Kidney capillary endothelial cell (primary cell): ENCODE results near the gene SEMA6D.
"Not testable (repeated sequence)": the region's sequence is repeated elsewhere in the genome, so short reads cannot be mapped to it uniquely, and the experiment has no call there.

Experiments
- DNase-seq: peaks from one replicate; pipeline ENCODE4 v3.0.0-alpha.2; 2018; ENCODE audit warnings: low spot score

SEMA6D gene

DNA sequence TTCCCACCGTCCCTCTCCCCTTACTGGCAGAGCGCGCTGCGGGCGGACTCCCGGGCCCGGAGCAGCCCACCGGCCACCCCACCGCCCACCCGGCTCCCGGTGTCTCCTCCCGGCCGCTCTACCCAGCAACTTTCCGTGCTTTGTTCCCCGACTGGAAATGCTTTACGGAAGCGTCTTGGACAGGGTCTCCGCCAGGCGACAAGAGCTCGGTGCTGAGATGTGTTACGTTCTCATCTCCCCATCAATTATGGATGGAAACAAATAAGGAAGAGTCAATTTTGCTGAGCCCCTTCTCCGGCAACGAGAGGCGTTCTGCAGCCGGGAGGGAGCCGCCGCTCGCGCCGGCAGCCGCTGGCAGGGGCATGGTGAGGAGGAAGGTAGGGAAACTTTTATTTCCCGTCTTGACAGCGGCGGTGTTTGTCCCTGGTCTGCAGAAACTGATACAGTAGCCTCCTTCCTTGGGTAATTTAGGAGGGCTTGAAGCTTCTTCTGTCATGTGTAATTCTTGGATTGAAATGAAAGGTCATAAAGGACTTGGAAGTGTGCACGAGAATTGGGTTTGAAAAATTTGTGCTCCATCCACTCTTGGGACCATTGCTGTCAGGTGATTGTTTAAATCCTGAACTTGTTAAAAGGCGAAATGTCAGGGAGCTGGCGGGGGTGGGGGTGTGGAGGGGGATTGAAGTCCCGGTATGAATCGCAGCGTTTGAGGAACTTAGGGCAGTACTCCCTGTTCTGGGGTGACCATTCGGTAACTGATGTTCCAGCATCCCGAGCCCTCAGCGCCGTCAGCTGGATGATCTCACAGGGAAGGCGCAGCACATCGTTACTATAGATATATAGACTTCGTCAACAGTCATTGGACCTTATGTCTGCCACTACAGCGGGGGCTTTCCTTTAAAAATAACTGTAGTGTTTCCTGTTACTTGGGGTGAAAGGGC, 1.5 kb downstream of the SEMA6D start:
- peak; percentile 25 for DNase-seq

DNA sequence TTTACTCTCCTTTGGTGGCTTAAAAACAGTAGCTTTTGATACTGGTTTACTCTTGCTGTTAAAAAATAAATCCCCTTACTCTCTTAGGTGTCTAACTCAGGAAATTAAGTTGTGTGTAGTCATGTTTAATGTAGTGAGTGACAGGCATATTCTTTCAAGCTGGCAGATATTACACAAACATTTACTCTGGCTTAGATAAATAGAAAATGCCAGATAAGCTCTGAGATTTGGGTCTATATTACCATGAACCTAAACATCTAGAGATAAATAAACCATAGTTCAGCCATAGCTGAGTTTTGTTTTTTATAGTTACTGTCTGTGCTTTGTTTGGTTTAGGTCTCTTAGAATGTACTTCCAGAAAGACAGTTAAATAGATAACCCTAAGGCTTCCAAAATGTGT, 2.4 kb downstream of the SEMA6D start:
- DNase-seq: no peak

GRCh38 chr15:47720555-47720954, 3.2 kb downstream of the SEMA6D start:
- DNase-seq: no peak

DNA sequence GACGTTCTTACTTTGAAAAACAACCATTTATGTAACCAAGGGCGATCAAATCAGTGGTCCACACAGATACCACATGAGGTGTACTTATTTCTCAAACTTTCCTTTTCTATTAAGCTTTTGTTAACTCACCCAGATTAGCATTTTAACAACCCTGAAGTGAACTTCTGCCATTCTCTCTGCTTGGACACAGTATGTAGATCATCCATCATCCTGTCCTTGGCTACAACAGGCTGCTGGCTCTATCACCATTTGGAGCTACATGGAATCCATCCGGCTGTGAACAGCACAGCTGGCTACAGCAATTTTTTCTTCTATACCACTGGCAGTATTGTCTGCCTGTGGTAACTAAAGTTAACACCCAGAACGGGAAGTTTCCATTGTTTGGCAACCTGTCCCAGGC, 4.4 kb downstream of the SEMA6D start:
- DNase-seq: no peak

DNA sequence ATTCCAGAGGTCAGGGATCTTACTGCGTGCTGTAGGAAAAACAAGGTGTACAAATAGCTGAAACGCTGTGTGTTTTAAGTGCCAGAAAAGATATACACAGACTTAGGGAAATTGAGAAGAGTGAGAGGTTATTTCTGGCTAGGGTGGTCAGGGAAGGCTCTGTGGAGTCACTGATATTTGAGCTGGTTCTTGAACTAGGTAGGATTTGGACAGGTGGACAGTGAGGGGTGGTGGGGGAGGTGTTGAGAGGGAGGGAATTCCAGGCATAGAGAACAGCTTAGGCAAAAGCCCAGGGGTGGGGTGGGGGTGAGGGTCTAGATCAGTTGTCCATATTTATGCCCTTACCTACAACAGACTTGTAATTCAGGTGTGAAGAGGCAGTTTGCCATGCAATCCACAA, 7.0 kb downstream of the SEMA6D start:
- no peak for DNase-seq

GRCh38 chr15:47725051-47725450, 7.7 kb downstream of the SEMA6D start:
- no peak for DNase-seq

DNA sequence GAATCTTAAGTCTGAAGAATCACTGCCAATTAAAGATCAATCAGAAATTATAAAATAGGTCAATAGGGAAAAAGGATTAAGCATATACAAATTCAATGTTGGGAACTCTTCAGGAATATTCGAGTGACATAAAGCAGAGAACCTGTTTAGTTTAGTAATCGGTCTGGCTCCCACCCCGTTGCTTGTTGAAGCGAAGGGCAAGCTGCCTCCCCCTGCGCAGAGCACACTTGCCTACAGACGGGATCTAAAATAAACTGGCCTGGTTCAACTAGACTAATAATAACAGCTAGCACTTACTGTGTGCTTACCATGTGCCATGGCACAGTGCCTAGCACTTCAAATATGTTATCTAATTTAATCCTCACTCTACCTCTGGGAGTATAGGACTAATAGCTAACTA, 8.6 kb downstream of the SEMA6D start:
- no peak for DNase-seq

- DNase-seq: peak; percentile 38
Observed at GRCh38 chr15:47726399-47726823, 9.1 kb downstream of the SEMA6D start.

- no peak for DNase-seq
Observed at GRCh38 chr15:47727137-47727536, 9.8 kb downstream of the SEMA6D start.

- DNase-seq: no peak
Observed at GRCh38 chr15:47727676-47728075, 10.4 kb downstream of the SEMA6D start.

DNA sequence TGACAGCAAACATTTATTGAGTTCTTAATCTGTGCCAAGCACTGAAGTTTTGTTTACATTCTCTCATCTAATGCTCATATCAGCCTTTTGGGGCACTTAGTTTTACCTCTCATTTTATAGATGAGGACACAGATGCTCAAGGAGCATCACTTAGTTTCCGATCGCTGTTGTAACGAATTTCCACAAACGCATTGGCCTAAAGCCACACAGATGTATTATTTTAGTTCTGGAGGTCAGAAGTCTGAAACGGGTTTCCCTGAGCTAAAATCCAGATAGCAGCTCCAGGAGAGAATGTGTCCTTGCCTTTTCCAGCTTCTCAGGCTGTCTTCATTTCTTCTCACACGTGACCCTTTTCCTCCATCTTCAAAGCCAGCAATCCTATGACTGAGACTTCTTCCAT, 11.1 kb downstream of the SEMA6D start:
- no peak for DNase-seq

- DNase-seq: no peak
Observed at GRCh38 chr15:47728886-47729285, 11.6 kb downstream of the SEMA6D start.

- DNase-seq: no peak
Observed at GRCh38 chr15:47731230-47731629, 13.9 kb downstream of the SEMA6D start.

- no peak for DNase-seq
Observed at GRCh38 chr15:47732248-47732647, 14.9 kb downstream of the SEMA6D start.

DNA sequence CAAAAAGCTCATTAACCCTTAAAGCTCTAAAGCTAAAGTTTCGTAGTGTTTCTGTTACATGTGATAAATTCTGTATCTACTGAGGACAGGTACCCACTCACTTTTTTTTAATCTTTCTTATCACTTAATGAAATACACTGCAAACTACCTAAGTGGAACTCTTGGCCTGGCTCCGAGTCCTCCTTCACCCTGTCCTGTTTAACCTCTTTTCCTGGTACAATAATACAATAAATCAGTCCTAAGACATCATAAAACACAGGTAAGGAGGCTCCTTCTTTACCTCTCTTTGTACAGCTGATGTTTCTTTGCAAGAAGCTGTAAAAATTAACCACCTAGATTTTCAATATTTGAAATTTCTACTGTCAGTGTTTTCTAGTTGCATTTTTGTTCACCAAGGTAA, 15.8 kb downstream of the SEMA6D start:
- no peak for DNase-seq

DNA sequence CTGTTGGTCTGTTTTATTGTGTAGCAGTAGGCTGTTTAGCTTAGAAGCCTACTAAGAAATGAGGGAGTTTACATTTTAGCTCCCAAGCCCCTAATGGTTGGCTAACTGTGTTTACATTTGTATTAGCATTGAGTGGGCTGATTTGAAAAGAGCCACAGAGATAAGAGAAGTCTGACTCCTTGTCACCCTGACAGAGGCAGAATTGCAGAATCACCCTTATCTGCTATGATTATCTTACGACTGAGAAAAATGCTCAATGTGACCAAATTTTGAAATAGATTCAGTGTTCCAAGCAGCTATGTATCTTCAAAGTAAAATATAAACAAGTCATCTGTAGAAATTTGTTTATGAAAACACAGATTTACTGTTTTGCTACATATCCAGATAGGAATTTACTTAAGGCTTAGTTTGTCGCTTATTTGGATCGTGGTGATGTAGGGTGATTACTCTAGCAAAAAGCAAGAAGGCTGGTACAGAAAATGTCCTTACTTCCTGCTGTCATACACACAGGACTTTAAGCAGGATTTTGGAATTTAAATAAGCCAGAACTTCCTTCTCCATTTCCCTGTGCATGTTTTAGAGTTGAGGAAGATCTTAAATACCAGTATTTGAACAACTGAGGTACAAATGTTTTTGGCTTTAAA, 19.0 kb downstream of the SEMA6D start:
- DNase-seq: no peak

DNA sequence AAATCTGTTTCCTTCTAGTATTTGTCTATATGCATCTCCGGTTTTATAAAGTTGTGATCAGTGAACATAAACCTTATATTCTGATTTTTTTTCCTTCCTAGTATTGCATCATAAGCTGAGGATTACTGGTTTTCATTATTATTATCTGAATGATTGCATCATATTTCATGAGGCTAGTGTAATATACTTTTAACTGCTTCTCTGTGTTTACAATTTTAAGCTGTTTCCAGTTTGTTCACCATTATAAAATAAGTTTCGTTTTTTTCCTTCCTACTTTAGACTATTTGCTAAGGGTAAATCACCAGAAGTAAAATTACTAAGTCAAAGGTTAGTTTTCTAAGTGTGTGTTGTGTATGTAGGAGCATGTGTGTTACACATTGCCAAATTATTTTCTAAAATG, 20.2 kb downstream of the SEMA6D start:
- DNase-seq: no peak

DNA sequence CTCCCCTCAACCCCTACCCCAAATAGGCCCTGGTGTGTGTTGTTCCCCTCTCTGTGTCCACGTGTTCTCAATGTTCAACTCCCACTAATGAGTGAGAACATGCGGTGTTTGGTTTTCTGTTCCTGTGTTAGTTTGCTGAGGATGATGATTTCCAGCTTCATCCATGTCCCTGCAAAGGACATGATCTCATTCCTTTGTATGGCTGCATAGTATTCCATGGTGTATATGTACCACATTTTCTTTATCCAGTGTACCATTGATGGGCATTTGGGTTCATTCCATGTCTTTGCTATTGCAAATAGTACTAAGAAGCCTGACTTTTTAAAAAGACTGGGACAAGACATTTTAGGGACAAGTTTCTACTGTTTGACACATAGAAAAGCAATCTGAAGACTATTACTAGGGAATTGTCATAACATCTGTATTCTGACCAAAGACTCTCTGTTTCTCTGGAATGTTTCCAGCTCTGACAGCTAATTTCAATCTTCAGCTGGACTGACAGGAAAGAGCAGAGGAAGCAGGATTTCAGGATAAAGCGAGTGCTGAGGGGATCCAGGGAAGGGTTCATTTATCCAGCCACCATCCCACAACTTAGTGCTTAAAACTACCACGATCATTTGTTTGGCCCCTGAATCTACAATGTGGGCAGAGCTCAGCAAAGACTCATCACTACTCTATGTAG, 21.0 kb downstream of the SEMA6D start:
- DNase-seq: not testable (repeated sequence)

- no peak for DNase-seq
Observed at GRCh38 chr15:47741082-47741481, 23.8 kb downstream of the SEMA6D start.

- no peak for DNase-seq
Observed at GRCh38 chr15:47741907-47742306, 24.6 kb downstream of the SEMA6D start.

- DNase-seq: no peak
Observed at GRCh38 chr15:47742334-47742733, 25.0 kb downstream of the SEMA6D start.

- no peak for DNase-seq
Observed at GRCh38 chr15:47742742-47743141, 25.4 kb downstream of the SEMA6D start.

DNA sequence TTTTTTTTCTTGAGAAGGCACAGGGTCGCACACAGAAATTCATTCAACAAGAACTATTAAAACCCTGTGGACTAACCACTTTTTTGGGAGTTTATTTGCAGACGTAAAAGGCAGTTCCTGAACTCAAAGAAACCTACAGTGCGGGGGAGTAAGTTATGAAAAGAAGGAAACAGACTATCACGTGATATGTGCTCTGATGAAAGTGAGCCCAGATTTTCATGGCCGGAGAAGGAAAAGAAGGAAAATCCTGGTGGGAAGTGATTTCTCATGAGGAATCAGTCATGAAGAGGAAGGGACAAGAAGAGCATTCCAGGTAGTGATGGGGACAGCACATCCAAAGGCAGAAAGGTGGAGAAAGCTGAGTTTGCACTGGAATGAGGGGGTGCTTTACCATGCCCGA, 26.1 kb downstream of the SEMA6D start:
- no peak for DNase-seq
